GM12878 (cell line): Measurements from ENCODE around the gene CFAP99. TPM values are rescaled to one million over a fixed set of nuclear protein-coding genes. Genes with fewer than 3 reads are reported as not detected.

Source experiments
- CBX5 ChIP-seq: sonication (generic); IDR thresholded peaks from 2 replicates; pipeline ENCODE4 v1.6.1; 2016; ENCODE audit warnings: low read depth, moderate library complexity, mild to moderate bottlenecking, inconsistent platforms
- CREM ChIP-seq: IDR thresholded peaks from 2 replicates; pipeline ENCODE4 v1.6.1; 2014; ENCODE audit warnings: antibody characterized with exemption, low read depth
- CUX1 ChIP-seq: IDR thresholded peaks from 2 replicates; pipeline ENCODE4 v1.6.1; 2012; ENCODE audit warnings: improper control_type of control experiment, low read depth, low read length; ENCODE audit not compliant: insufficient replicate concordance
- EED ChIP-seq: sonication (generic); IDR thresholded peaks from 2 replicates; pipeline ENCODE4 v1.6.1; 2016; ENCODE audit warnings: antibody characterized with exemption, low read depth
- EZH2 ChIP-seq: IDR thresholded peaks from 2 replicates; pipeline ENCODE4 v1.6.1; 2012; ENCODE audit warnings: low read depth, mild to moderate bottlenecking, control low read depth, inconsistent platforms, low read length, borderline replicate concordance; ENCODE audit not compliant: control insufficient read depth
- MTA3 ChIP-seq: IDR thresholded peaks from 2 replicates; pipeline ENCODE4 v1.6.1; 2012; ENCODE audit warnings: low read length, inconsistent platforms, borderline replicate concordance
- NRF1 ChIP-seq: conservative IDR thresholded peaks from 2 replicates; pipeline ENCODE4 v1.6.1; 2011; ENCODE audit warnings: mild to moderate bottlenecking, low read depth, low read length, improper control_type of control experiment
- RCOR1 ChIP-seq: conservative IDR thresholded peaks from 2 replicates; pipeline ENCODE4 v1.6.1; 2012; ENCODE audit warnings: low read depth, low read length, improper control_type of control experiment
- RFX5 ChIP-seq: IDR thresholded peaks from 2 replicates; pipeline ENCODE4 v1.6.1; 2011; ENCODE audit warnings: low read depth, low read length, improper control_type of control experiment
- ZNF207 ChIP-seq: fragments of 450-650 bp; IDR thresholded peaks from 2 replicates; pipeline ENCODE4 v1.6.1; 2014; ENCODE audit warnings: antibody characterized with exemption, mild to moderate bottlenecking, borderline replicate concordance
- polyA plus RNA-seq, 11 experiments: library from polyadenylated mRNA; depleted of rRNA in 4 of 11; unstranded in 6 of 11; stranded (reverse) in 5 of 11; fragments of >200 nt; fragmentation: Nextera tagmentation in 4 of 11; fragmentation: Illumina TruSeq in 1 of 11; extraction: Ambion mirVana in 4 of 11; extraction: Trizol in 1 of 11; gene quantifications; 1 replicate in 1 of 11; 2 replicates in 10 of 11; pipeline versions ENCODE4 v1.2.1 to v1.2.3, GENCODE V29; 2011 to 2016; ENCODE audit warnings: inconsistent platforms in 2 of 11, missing spikeins in 2 of 11, low read depth in 1 of 11
- total RNA-seq, 4 experiments: library from RNA; depleted of rRNA in 3 of 4; stranded (reverse); fragments of >200 nt in 3 of 4; fragmentation: Illumina TruSeq in 1 of 4; extraction: Trizol in 1 of 4; gene quantifications; 2 replicates each; pipeline versions ENCODE4 v1.2.1 to v1.2.3, GENCODE V29; 2013 to 2021
- TF ChIP-seq, protein P1 (sequence below): IDR thresholded peaks from 2 replicates; pipeline ENCODE4 v1.6.1; 2011; ENCODE audit warnings: low read depth, low read length, improper control_type of control experiment, borderline replicate concordance
- TF ChIP-seq, protein P2 (sequence below): IDR thresholded peaks from 2 replicates; pipeline ENCODE4 v1.6.1; 2012; ENCODE audit warnings: low read depth, low read length, improper control_type of control experiment
- TF ChIP-seq, protein P3 (sequence below): IDR thresholded peaks from 2 replicates; pipeline ENCODE4 v1.6.1; 2012; ENCODE audit warnings: low read length, inconsistent platforms

CFAP99 gene
- total and polyA plus RNA-seq, 10 of the 15 experiments (the other 5 are each of a cell fraction or from before 2014, with no cell fraction given), result not detected

- TF ChIP-seq, protein P1, sequence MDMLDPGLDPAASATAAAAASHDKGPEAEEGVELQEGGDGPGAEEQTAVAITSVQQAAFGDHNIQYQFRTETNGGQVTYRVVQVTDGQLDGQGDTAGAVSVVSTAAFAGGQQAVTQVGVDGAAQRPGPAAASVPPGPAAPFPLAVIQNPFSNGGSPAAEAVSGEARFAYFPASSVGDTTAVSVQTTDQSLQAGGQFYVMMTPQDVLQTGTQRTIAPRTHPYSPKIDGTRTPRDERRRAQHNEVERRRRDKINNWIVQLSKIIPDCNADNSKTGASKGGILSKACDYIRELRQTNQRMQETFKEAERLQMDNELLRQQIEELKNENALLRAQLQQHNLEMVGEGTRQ, result no peak
- TF ChIP-seq RFX5, result no peak
- TF ChIP-seq CUX1, result no peak
- TF ChIP-seq EED, result 0 out of 2 replicates have a peak, but pooled peaks have one; percentile 32
- no peak for TF ChIP-seq ZNF207
- peak; percentile 54; the same call in 1 of the 2 replicates for TF ChIP-seq CREM
- no peak for TF ChIP-seq NRF1
- no peak for TF ChIP-seq EZH2
- no peak for TF ChIP-seq RCOR1
- TF ChIP-seq, protein P2, sequence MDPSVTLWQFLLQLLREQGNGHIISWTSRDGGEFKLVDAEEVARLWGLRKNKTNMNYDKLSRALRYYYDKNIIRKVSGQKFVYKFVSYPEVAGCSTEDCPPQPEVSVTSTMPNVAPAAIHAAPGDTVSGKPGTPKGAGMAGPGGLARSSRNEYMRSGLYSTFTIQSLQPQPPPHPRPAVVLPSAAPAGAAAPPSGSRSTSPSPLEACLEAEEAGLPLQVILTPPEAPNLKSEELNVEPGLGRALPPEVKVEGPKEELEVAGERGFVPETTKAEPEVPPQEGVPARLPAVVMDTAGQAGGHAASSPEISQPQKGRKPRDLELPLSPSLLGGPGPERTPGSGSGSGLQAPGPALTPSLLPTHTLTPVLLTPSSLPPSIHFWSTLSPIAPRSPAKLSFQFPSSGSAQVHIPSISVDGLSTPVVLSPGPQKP, result no peak
- TF ChIP-seq MTA3, result no peak
- no peak for TF ChIP-seq CBX5
- TF ChIP-seq, protein P3, sequence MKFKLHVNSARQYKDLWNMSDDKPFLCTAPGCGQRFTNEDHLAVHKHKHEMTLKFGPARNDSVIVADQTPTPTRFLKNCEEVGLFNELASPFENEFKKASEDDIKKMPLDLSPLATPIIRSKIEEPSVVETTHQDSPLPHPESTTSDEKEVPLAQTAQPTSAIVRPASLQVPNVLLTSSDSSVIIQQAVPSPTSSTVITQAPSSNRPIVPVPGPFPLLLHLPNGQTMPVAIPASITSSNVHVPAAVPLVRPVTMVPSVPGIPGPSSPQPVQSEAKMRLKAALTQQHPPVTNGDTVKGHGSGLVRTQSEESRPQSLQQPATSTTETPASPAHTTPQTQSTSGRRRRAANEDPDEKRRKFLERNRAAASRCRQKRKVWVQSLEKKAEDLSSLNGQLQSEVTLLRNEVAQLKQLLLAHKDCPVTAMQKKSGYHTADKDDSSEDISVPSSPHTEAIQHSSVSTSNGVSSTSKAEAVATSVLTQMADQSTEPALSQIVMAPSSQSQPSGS, result peak; percentile 10; the same call in 1 of the 2 replicates
These were observed 79.2 kb downstream of the CFAP99 start (continued) for GRCh38 chr4:2497931-2498330.
